ENCODE results near the gene SIX3. TPM values are rescaled to one million over a fixed set of nuclear protein-coding genes. Genes with fewer than 3 reads are reported as not detected.

SIX3 gene
- total and polyA plus RNA-seq, 4 donors, result not detected

DNA sequence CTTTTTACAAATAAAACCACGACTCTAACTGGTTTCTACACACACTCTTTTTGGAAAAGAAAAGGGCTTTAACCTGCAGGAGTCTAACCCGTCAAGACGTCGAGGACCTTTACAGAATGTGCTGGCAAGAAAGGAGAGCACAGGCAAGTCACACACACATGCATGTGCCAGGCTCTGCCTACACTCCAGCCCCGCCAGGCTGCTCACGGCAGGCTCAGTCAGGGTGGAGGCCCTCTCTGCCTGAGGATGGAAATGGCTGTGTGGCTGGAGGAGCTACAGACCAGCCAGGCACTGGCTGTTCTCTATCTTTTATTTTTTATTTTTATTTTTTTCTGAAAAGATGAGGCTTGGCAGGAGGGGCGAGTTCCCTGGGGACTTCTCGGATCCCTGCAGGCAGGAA, 10.2 kb downstream of the SIX3 start:
- Histone ChIP-seq H3K9me3 (ENCODE audit: control insufficient read depth, low read length) (no peaks in the 10 kb centered on the region), H3K4me1 (ENCODE audit: control insufficient read depth in 1 of 2, insufficient read depth in 2 of 2, low read length in 2 of 2) (no peaks in the 10 kb centered on the region), H3K4me3 (ENCODE audit: low read length in 2 of 2) (peak overlapping the region in 1 of 2 donors; percentile 10), H3K27ac (ENCODE audit: low read depth in 1 of 2, low read length in 2 of 2) (no peak overlapping the region), H3K27me3 (ENCODE audit: control insufficient read depth in 1 of 2, insufficient read depth in 2 of 2, low read length in 1 of 2) (no peaks in the 10 kb centered on the region), H3K36me3 (ENCODE audit: control insufficient read depth in 1 of 2, insufficient read depth in 2 of 2, low read length in 1 of 2) (no peaks in the 10 kb centered on the region)
- no peak for DNase-seq
- intact Hi-C loops (cut with DNase I), result loop anchor here (5.0 to 10.0 kb wide), 3 partner anchors 469 to 707 kb away; no protein-coding TSS in a partner anchor
- 55 to 56% methylated on average over 8 of the region's 8 CpGs for WGBS, 2 donors
- ATAC-seq (ENCODE audit: low FRiP score), result no peak

GRCh38 chr2:44952143-44952805, 10.8 kb downstream of the SIX3 start:
- 1 to 2% methylated on average over 43 to 59 of the region's 59 CpGs for WGBS, 2 donors
- Histone ChIP-seq H3K4me3 (ENCODE audit: low read length in 2 of 2) (peak overlapping the region in 1 of 2 donors; percentile 10), H3K4me1 (ENCODE audit: control insufficient read depth in 1 of 2, insufficient read depth in 2 of 2, low read length in 2 of 2) (no peaks in the 10 kb centered on the region), H3K9me3 (ENCODE audit: control insufficient read depth, low read length) (no peaks in the 10 kb centered on the region), H3K36me3 (ENCODE audit: control insufficient read depth in 1 of 2, insufficient read depth in 2 of 2, low read length in 1 of 2) (no peaks in the 10 kb centered on the region), H3K27ac (ENCODE audit: low read depth in 1 of 2, low read length in 2 of 2) (no peak overlapping the region), H3K27me3 (ENCODE audit: control insufficient read depth in 1 of 2, insufficient read depth in 2 of 2, low read length in 1 of 2) (no peaks in the 10 kb centered on the region)
- intact Hi-C loops (cut with DNase I), result loop anchor here (5.0 to 10.0 kb wide), 3 partner anchors 470 to 707 kb away; no protein-coding TSS in a partner anchor
- DNase-seq, result no peak
- ATAC-seq (ENCODE audit: low FRiP score), result peak; percentile 66

DNA sequence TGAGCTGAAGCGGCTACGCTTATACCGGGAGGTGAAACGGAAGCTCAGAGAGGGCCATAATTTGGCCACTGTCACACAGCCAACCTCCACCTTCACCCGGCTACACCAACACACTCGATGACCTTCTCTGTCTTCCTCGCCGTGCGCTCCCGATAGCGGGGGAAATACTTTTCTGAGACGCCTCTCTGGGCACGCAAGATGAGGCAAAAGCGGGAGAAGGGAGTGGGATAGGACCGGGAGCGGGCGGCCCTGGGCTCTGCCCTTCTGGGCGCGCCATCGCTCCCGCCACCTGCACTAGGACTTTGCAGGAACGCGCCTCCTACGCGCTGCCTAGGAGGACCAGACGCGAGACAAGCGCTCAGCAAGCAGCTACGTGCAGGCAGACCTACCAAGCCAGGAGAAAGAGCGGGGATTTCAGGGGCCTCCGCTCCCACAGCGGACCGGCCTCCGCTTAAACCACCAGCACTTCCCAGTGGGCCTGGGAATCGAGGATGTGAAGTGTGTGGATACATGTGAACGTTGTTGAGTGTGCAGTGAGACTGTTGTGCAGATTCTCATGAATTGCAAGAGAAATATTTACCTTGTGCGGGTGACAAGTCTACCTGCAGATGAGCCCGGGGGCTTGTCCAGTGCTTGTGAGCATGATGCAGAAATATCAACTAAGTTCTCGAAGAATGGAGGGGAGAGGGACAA, 11.4 kb downstream of the SIX3 start:
- ATAC-seq (ENCODE audit: low FRiP score) (no peak), DNase-seq (no peak)
- H3K27me3 ChIP-seq (ENCODE audit: control insufficient read depth in 1 of 2, insufficient read depth in 2 of 2, low read length in 1 of 2), result no peaks in the 10 kb centered on the region
- no peak overlapping the region for H3K27ac ChIP-seq (ENCODE audit: low read depth in 1 of 2, low read length in 2 of 2)
- 8 to 18% methylated on average over 39 of the region's 39 CpGs for WGBS, 2 donors
- no peaks in the 10 kb centered on the region for H3K4me1 ChIP-seq (ENCODE audit: control insufficient read depth in 1 of 2, insufficient read depth in 2 of 2, low read length in 2 of 2)
- H3K36me3 ChIP-seq (ENCODE audit: control insufficient read depth in 1 of 2, insufficient read depth in 2 of 2, low read length in 1 of 2), result no peaks in the 10 kb centered on the region
- intact Hi-C loops (cut with DNase I), result loop anchor here (5.0 to 10.0 kb wide), 3 partner anchors 471 to 708 kb away; no protein-coding TSS in a partner anchor
- H3K9me3 ChIP-seq (ENCODE audit: control insufficient read depth, low read length), result no peaks in the 10 kb centered on the region
- no peak overlapping the region for H3K4me3 ChIP-seq (ENCODE audit: low read length in 2 of 2)

DNA sequence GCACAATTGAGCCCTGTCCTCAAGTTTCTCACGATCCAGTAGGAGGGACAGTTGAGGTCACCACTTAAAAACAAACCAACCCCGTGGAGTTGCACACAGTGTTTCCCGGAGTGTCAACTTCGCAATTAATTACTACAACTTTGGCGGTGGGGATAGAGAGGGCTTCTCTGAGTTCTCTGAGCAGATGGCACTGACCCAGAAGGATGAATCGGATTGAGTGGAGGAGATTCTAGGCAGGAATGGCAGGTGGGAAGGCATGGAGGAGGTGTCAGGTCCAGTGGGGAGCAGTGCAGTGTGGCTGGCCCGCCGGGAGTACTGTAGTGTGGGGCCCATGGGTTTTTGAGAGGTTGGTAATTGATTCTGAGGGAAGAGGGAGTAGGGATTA, 12.0 kb downstream of the SIX3 start:
- Histone ChIP-seq H3K27me3 (ENCODE audit: control insufficient read depth in 1 of 2, insufficient read depth in 2 of 2, low read length in 1 of 2) (no peaks in the 10 kb centered on the region), H3K4me1 (ENCODE audit: control insufficient read depth in 1 of 2, insufficient read depth in 2 of 2, low read length in 2 of 2) (no peaks in the 10 kb centered on the region), H3K36me3 (ENCODE audit: control insufficient read depth in 1 of 2, insufficient read depth in 2 of 2, low read length in 1 of 2) (no peaks in the 10 kb centered on the region), H3K27ac (ENCODE audit: low read depth in 1 of 2, low read length in 2 of 2) (no peak overlapping the region), H3K9me3 (ENCODE audit: control insufficient read depth, low read length) (no peaks in the 10 kb centered on the region), H3K4me3 (ENCODE audit: low read length in 2 of 2) (no peak overlapping the region)
- 43 to 64% methylated on average over 8 of the region's 8 CpGs for WGBS, 2 donors
- DNase-seq, result no peak
- ATAC-seq (ENCODE audit: low FRiP score), result no peak
- intact Hi-C loops (cut with DNase I), result loop anchor here (5.0 to 10.0 kb wide), 3 partner anchors 471 to 709 kb away; no protein-coding TSS in a partner anchor

DNA sequence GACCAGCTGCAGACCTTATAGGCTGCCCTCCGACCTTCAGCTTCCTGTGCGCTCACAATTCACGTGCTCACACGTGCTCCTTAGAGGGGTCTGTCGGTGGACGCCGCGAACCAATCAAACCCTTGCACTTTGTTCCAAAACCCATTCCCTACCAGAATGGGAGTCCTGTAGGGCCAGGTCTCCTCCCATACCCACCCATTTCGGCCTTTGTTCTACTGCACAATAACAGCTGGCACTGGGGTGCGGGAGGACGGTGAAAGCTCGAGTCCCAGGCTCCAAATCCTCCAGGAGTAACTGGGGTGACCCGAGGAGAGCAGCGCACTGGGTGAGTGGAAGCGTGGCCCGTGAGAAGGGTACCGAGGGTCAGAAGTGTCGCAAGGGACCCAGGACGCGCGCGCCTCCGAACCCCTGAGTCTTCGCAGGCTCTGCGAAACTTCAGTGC, 13.0 kb downstream of the SIX3 start:
- Histone ChIP-seq H3K4me1 (ENCODE audit: control insufficient read depth in 1 of 2, insufficient read depth in 2 of 2, low read length in 2 of 2) (no peaks in the 10 kb centered on the region), H3K36me3 (ENCODE audit: control insufficient read depth in 1 of 2, insufficient read depth in 2 of 2, low read length in 1 of 2) (no peaks in the 10 kb centered on the region), H3K4me3 (ENCODE audit: low read length in 2 of 2) (no peak overlapping the region), H3K27ac (ENCODE audit: low read depth in 1 of 2, low read length in 2 of 2) (no peak overlapping the region), H3K9me3 (ENCODE audit: control insufficient read depth, low read length) (no peaks in the 10 kb centered on the region), H3K27me3 (ENCODE audit: control insufficient read depth in 1 of 2, insufficient read depth in 2 of 2, low read length in 1 of 2) (no peaks in the 10 kb centered on the region)
- ATAC-seq (ENCODE audit: low FRiP score) (no peak), DNase-seq (no peak)
- intact Hi-C loops (cut with DNase I), result loop anchor here (5.0 to 10.0 kb wide), 3 partner anchors 472 to 710 kb away; no protein-coding TSS in a partner anchor
- WGBS, 2 donors, result 11% methylated on average over 25 of the region's 25 CpGs

DNA sequence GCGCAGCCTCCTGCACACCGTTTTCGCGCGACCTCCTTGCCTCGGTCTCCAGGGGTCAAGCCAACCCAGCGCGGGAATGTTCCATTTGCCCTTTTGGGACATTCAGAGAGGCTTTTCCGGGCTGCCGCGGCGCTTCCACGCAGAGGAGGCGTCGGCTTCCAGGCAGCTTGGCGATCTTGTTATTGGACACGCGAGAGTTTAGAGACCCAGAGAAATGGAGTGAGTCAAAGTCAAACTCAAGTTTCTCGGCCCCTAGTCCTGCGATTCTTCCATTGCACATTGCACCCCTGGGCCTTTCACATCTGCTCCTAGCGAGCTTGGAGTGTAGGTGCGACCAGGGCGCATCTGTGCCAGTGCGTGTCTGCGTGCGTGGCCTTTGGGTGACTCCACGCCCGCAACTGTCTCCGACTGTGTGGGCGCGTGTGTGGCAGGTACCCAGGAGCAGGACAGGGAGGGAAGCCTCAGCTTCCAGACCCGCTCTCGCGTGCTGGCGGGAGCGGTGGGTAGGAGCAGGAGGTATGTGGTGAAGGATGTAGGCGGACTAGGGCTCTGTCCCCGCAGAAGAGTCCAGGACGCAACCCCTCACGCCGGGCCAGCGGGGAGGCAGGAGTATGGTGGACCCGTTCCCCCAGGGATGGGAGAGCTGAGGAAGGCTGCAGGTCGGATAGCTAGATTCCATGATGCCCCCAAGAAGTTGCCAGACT, 13.5 kb downstream of the SIX3 start:
- H3K27ac ChIP-seq (ENCODE audit: low read depth in 1 of 2, low read length in 2 of 2), result no peak overlapping the region
- no peaks in the 10 kb centered on the region for H3K27me3 ChIP-seq (ENCODE audit: control insufficient read depth in 1 of 2, insufficient read depth in 2 of 2, low read length in 1 of 2)
- no peaks in the 10 kb centered on the region for H3K36me3 ChIP-seq (ENCODE audit: control insufficient read depth in 1 of 2, insufficient read depth in 2 of 2, low read length in 1 of 2)
- H3K4me1 ChIP-seq (ENCODE audit: control insufficient read depth in 1 of 2, insufficient read depth in 2 of 2, low read length in 2 of 2), result no peaks in the 10 kb centered on the region
- ATAC-seq (ENCODE audit: low FRiP score), result no peak
- intact Hi-C loops (cut with DNase I), result loop anchor here (5.0 to 10.0 kb wide), 5 partner anchors 473 to 913 kb away; no protein-coding TSS in a partner anchor
- no peaks in the 10 kb centered on the region for H3K9me3 ChIP-seq (ENCODE audit: control insufficient read depth, low read length)
- 1 to 2% methylated on average over 44 of the region's 44 CpGs for WGBS, 2 donors
- H3K4me3 ChIP-seq (ENCODE audit: low read length in 2 of 2), result no peak overlapping the region
- DNase-seq, result no peak

DNA sequence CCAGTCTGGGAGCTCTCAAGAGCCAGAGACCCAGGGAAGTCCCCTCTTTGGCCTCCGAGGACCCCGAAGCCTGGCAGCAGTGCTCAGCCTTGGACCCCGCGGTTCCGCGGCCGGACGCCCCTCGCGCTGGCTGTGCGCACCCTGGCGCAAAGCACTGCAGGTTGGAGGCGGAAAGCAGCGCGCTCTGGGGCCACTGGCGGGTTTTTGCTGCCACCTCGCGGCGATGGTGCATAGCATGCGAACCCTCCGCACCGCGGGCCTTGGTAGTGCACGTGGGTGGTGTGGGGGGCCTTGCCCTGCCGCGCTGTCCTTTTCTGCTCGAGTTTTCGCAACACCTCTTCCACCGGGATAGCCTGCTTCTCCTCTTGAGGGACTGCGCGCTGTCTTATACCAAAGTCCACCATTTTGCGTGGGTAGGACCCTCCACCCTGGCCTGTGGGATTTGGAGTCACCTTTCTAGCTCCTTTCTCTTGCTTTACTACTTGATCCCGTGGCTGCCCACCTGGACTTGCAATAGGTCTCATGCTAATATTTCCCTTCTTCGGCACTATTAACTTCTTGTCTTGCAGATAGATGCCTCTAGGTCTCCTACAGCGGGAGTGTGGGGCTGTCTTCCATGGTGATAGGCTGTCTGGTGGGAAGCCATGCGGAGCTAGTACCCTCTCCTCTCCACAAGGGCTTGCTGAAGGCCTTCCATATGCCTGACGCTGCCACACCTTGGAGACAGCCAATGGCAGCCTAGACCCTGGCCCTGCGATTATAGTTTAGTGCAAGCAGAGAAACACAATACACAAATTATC, 14.3 kb downstream of the SIX3 start:
- Histone ChIP-seq H3K27me3 (ENCODE audit: control insufficient read depth in 1 of 2, insufficient read depth in 2 of 2, low read length in 1 of 2) (no peaks in the 10 kb centered on the region), H3K4me1 (ENCODE audit: control insufficient read depth in 1 of 2, insufficient read depth in 2 of 2, low read length in 2 of 2) (no peaks in the 10 kb centered on the region), H3K36me3 (ENCODE audit: control insufficient read depth in 1 of 2, insufficient read depth in 2 of 2, low read length in 1 of 2) (no peaks in the 10 kb centered on the region), H3K4me3 (ENCODE audit: low read length in 2 of 2) (no peak overlapping the region), H3K27ac (ENCODE audit: low read depth in 1 of 2, low read length in 2 of 2) (no peak overlapping the region), H3K9me3 (ENCODE audit: control insufficient read depth, low read length) (no peaks in the 10 kb centered on the region)
- ATAC-seq (ENCODE audit: low FRiP score) (peak; percentile 89), DNase-seq (peak; percentile 77 to 93)
- intact Hi-C loops (cut with DNase I), result loop anchor here (2.0 to 10.0 kb wide), 5 partner anchors 478 to 913 kb away; no protein-coding TSS in a partner anchor
- 9 to 12% methylated on average over 34 to 38 of the region's 38 CpGs for WGBS, 2 donors

DNA sequence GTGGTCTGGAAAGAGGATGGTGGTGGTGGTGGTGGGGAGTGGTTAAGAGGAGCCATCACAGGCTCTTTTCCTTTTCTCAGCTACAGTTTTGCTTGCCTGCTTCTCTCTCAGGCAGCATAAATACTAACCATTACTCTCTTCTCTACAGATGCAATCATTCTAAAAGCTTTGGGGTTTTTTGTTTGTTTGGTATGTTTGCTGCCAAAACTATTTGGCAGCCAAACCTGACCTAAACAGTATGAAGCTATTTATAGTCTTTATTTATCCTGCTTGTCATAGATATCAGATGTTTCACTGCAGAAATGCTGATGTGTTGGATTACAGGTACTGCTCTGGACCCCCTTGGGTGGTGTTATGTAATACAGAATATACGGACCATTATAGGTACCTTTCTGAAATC, 15.3 kb downstream of the SIX3 start:
- ATAC-seq (ENCODE audit: low FRiP score), result no peak
- H3K36me3 ChIP-seq (ENCODE audit: control insufficient read depth in 1 of 2, insufficient read depth in 2 of 2, low read length in 1 of 2), result no peaks in the 10 kb centered on the region
- H3K9me3 ChIP-seq (ENCODE audit: control insufficient read depth, low read length), result no peaks in the 10 kb centered on the region
- DNase-seq, result no peak
- intact Hi-C loops (cut with DNase I), result loop anchor here (2.0 to 10.0 kb wide), 5 partner anchors 480 to 915 kb away; no protein-coding TSS in a partner anchor
- WGBS, 2 donors, result 53 to 69% methylated on average over 1 of the region's 1 CpG
- H3K27ac ChIP-seq (ENCODE audit: low read depth in 1 of 2, low read length in 2 of 2), result no peak overlapping the region
- no peaks in the 10 kb centered on the region for H3K27me3 ChIP-seq (ENCODE audit: control insufficient read depth in 1 of 2, insufficient read depth in 2 of 2, low read length in 1 of 2)
- H3K4me3 ChIP-seq (ENCODE audit: low read length in 2 of 2), result no peak overlapping the region
- H3K4me1 ChIP-seq (ENCODE audit: control insufficient read depth in 1 of 2, insufficient read depth in 2 of 2, low read length in 2 of 2), result no peaks in the 10 kb centered on the region
